ENCODE measurements around the gene MINPP1. TPM values are rescaled to one million over a fixed set of nuclear protein-coding genes. Genes with fewer than 3 reads are reported as not detected.

Gene MINPP1
- total RNA-seq, 4 donors from 2014 or later, result 8.7 to 24.6 (median 18.4) TPM

- TF ChIP-seq CTCF (IDR thresholded peaks at IDR 0.05; ENCODE audit: low read depth), result no peak
Observed at GRCh38 chr10:87578160-87578841, 73.6 kb downstream of the MINPP1 start.

- no peak for TF ChIP-seq CTCF (IDR thresholded peaks at IDR 0.05; ENCODE audit: low read depth)
Observed at GRCh38 chr10:87578842-87579401, 74.2 kb downstream of the MINPP1 start.

GRCh38 chr10:87579563-87579962 lies 74.9 kb downstream of the MINPP1 start:
- TF ChIP-seq CTCF (IDR thresholded peaks at IDR 0.05; ENCODE audit: low read depth), result no peak

- no peak for TF ChIP-seq CTCF (IDR thresholded peaks at IDR 0.05; ENCODE audit: low read depth)
Observed at GRCh38 chr10:87580016-87580415, 75.3 kb downstream of the MINPP1 start.

GRCh38 chr10:87585565-87586514 lies 81.1 kb downstream of the MINPP1 start:
- TF ChIP-seq CTCF (IDR thresholded peaks at IDR 0.05; ENCODE audit: low read depth), result no peak

- no peak for TF ChIP-seq CTCF (IDR thresholded peaks at IDR 0.05; ENCODE audit: low read depth)
Observed at GRCh38 chr10:87589645-87590051, 85.0 kb downstream of the MINPP1 start.

All from subcutaneous adipose tissue (tissue), 4 donors.